Activated T-cell treated with anti-CD3 and anti-CD28 coated beads, Interleukin-2, amount 50 U/mL, for 72 hours (primary cell): ENCODE data around the gene C3orf52. TPM values are rescaled to one million over a fixed set of nuclear protein-coding genes. Genes with fewer than 3 reads are reported as not detected.

ENCODE experiments used
- ATAC-seq, 2 donors: fragments of 150-1000 bp; cut with Tn5 transposase; replicated peaks in 1 of 2; 2 replicates each; pipeline ENCODE4 v1.10.0; 2021; ENCODE audit warnings: moderate library complexity in 2 of 2, mild to moderate bottlenecking in 1 of 2
- DNase-seq, 2 donors: peaks; one replicate each; pipeline ENCODE4 v3.0.0; 2021 to 2022; ENCODE audit warnings: mixed read lengths in 1 of 2
- H3K27ac Mint-ChIP-seq: one replicate; pipeline ENCODE4 v1.8.0; 2022; ENCODE audit warnings: mild to moderate bottlenecking, moderate library complexity, mixed read lengths
- H3K27me3 Mint-ChIP-seq: one replicate; pipeline ENCODE4 v1.8.0; 2022; ENCODE audit warnings: low read depth, mixed read lengths
- H3K36me3 Mint-ChIP-seq, 2 donors: one replicate each; pipeline ENCODE4 v1.8.0; 2022; ENCODE audit warnings: mixed read lengths in 2 of 2, mild to moderate bottlenecking in 1 of 2; ENCODE audit not compliant: insufficient read depth in 2 of 2
- H3K4me1 Mint-ChIP-seq: one replicate; pipeline ENCODE4 v1.8.0; 2022; ENCODE audit warnings: low read depth, mixed read lengths
- H3K4me3 Mint-ChIP-seq, 2 donors: one replicate each; pipeline ENCODE4 v1.8.0; 2022; ENCODE audit warnings: mild to moderate bottlenecking in 2 of 2, mixed read lengths in 2 of 2, moderate library complexity in 2 of 2
- H3K9me3 Mint-ChIP-seq, 2 donors: one replicate each; pipeline ENCODE4 v1.8.0; 2022; ENCODE audit warnings: mixed read lengths in 2 of 2
- total RNA-seq, 2 donors: library from RNA; stranded (reverse); gene quantifications; one replicate each; pipeline ENCODE4 v1.2.3, GENCODE V29; 2022

C3orf52 gene
- total RNA-seq, 2 donors from 2014 or later = 3.2 to 4.1 TPM

GRCh38 chr3:112137781-112138180, 51.6 kb downstream of the C3orf52 start:
- no peak for DNase-seq
- Mint-ChIP-seq H3K9me3 (no peaks in the 10 kb centered on the region), H3K27me3 (no peaks in the 10 kb centered on the region), H3K27ac (no peak overlapping the region), H3K36me3 (peaks cover 0 to 2% of the 10 kb centered on the region in 2 donors), H3K4me1 (peaks cover 59% of the 10 kb centered on the region), H3K4me3 (no peak overlapping the region)
- no peak for ATAC-seq

GRCh38 chr3:112138219-112138969, 52.2 kb downstream of the C3orf52 start:
- H3K27me3 Mint-ChIP-seq = no peaks in the 10 kb centered on the region
- no peak overlapping the region for H3K4me3 Mint-ChIP-seq
- H3K9me3 Mint-ChIP-seq = no peaks in the 10 kb centered on the region
- no peak for ATAC-seq
- H3K27ac Mint-ChIP-seq = no peak overlapping the region
- no peak for DNase-seq
- H3K36me3 Mint-ChIP-seq = peaks cover 0 to 3% of the 10 kb centered on the region in 2 donors
- H3K4me1 Mint-ChIP-seq = peaks cover 57% of the 10 kb centered on the region

- peak overlapping the region; percentile 42 for H3K27ac Mint-ChIP-seq
- H3K27me3 Mint-ChIP-seq = no peaks in the 10 kb centered on the region
- peaks cover 42% of the 10 kb centered on the region for H3K4me1 Mint-ChIP-seq
- H3K36me3 Mint-ChIP-seq = peaks cover 6 to 7% of the 10 kb centered on the region in 2 donors
- peak; percentile 44 to 48 for ATAC-seq
- peak overlapping the region; percentile 5 to 70 for H3K4me3 Mint-ChIP-seq
- H3K9me3 Mint-ChIP-seq = peaks cover 1 to 2% of the 10 kb centered on the region in 2 donors
- no peak for DNase-seq
These were observed 54.4 kb downstream of the C3orf52 start for GRCh38 chr3:112140584-112140983.

GRCh38 chr3:112141293-112141692, 55.1 kb downstream of the C3orf52 start:
- Mint-ChIP-seq H3K4me3 (no peak overlapping the region), H3K27me3 (no peaks in the 10 kb centered on the region), H3K27ac (no peak overlapping the region), H3K36me3 (peaks cover 12 to 13% of the 10 kb centered on the region in 2 donors), H3K4me1 (peaks cover 35% of the 10 kb centered on the region), H3K9me3 (peaks cover 4 to 5% of the 10 kb centered on the region in 2 donors)
- no peak for DNase-seq
- peak in 1 of 2 donors; percentile 48 for ATAC-seq

- Mint-ChIP-seq H3K9me3 (peaks cover 11 to 14% of the 10 kb centered on the region in 2 donors), H3K4me3 (peak overlapping the region; percentile 8 to 65), H3K4me1 (peaks cover 21% of the 10 kb centered on the region), H3K36me3 (peaks cover 16 to 27% of the 10 kb centered on the region in 2 donors), H3K27me3 (no peaks in the 10 kb centered on the region), H3K27ac (peak overlapping the region; percentile 21)
- ATAC-seq (peak; percentile 88 to 94), DNase-seq (no peak)
These were observed 57.1 kb downstream of the C3orf52 start for GRCh38 chr3:112143251-112143650.

- peaks cover 11 to 14% of the 10 kb centered on the region in 2 donors for H3K9me3 Mint-ChIP-seq
- ATAC-seq (peak; percentile 47 to 50), DNase-seq (no peak)
- H3K27me3 Mint-ChIP-seq = no peaks in the 10 kb centered on the region
- peaks cover 21% of the 10 kb centered on the region for H3K4me1 Mint-ChIP-seq
- peaks cover 17 to 27% of the 10 kb centered on the region in 2 donors for H3K36me3 Mint-ChIP-seq
- peak overlapping the region; percentile 8 to 65 for H3K4me3 Mint-ChIP-seq
- H3K27ac Mint-ChIP-seq = peak overlapping the region; percentile 21
These were observed 57.5 kb downstream of the C3orf52 start for GRCh38 chr3:112143689-112144088.

- DNase-seq = no peak
- Mint-ChIP-seq H3K36me3 (peaks cover 18 to 27% of the 10 kb centered on the region in 2 donors), H3K4me3 (no peak overlapping the region), H3K9me3 (peaks cover 16 to 18% of the 10 kb centered on the region in 2 donors), H3K4me1 (no peaks in the 10 kb centered on the region), H3K27me3 (no peaks in the 10 kb centered on the region), H3K27ac (no peak overlapping the region)
- ATAC-seq = no peak
These were observed 62.9 kb downstream of the C3orf52 start for GRCh38 chr3:112149136-112149535.

GRCh38 chr3:112167758-112168157, 81.6 kb downstream of the C3orf52 start:
- Mint-ChIP-seq H3K27ac (no peak overlapping the region), H3K4me1 (no peaks in the 10 kb centered on the region), H3K27me3 (no peaks in the 10 kb centered on the region), H3K9me3 (peaks cover 0 to 6% of the 10 kb centered on the region in 2 donors), H3K36me3 (peaks cover 0 to 4% of the 10 kb centered on the region in 2 donors), H3K4me3 (no peak overlapping the region)
- ATAC-seq (no peak), DNase-seq (no peak)

Other genes starting within 250 kb of the C3orf52 start
- 1 to 10 TPM; 1.1 to 2.5 TPM for gene PHLDB2, start 227.1 kb upstream of the C3orf52 start, total RNA-seq
- 10 to 100 TPM; 57.6 to 65.3 TPM for gene ABHD10, start 107.4 kb upstream of the C3orf52 start, total RNA-seq
- gene TAGLN3, start 87.5 kb upstream of the C3orf52 start, total RNA-seq = under 1 TPM; 0.31 to 0.51 TPM
- under 1 TPM; 0.09 to 0.17 TPM for gene TMPRSS7, start 51.7 kb upstream of the C3orf52 start, total RNA-seq
- gene GCSAM, start 46.9 kb downstream of the C3orf52 start, total RNA-seq = 10 to 100 TPM; 17.8 to 26.5 TPM
- gene SLC9C1, start 207.8 kb downstream of the C3orf52 start, total RNA-seq = not detected
- 10 to 100 TPM; 23.5 to 27.4 TPM for gene CD200, start 246.8 kb downstream of the C3orf52 start, total RNA-seq